ENCODE results near the gene CACNA2D3.

The CACNA2D3 gene

GRCh38 chr3:54994111-54994513 lies 871.8 kb downstream of the CACNA2D3 start:
- DNase-seq: no peak

GRCh38 chr3:54999159-54999558 lies 876.8 kb downstream of the CACNA2D3 start:
- no peak for DNase-seq

GRCh38 chr3:54999811-55000210 lies 877.5 kb downstream of the CACNA2D3 start:
- DNase-seq: no peak

- DNase-seq: peak; percentile 41
Observed at GRCh38 chr3:55000546-55000945, 878.2 kb downstream of the CACNA2D3 start.

DNA sequence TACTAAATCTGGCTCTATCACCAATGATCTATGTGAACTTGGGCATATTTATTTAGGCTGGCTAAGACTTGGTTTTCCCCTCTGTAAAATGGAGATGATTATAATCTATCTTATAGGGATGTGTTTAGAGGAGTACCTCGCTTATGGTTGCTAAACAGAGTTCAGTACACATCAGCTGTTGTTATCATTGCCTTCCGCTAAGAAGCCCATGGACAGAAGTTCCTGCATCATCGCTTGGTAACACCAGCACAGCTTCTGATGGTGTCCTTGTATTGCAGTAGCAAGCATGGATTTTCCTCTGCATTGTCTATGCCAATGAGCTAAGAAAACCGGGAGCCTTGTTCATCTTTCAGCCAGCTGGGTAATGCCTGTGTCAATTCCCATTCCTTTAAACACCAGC lies 878.6 kb downstream of the CACNA2D3 start:
- no peak for DNase-seq

DNA sequence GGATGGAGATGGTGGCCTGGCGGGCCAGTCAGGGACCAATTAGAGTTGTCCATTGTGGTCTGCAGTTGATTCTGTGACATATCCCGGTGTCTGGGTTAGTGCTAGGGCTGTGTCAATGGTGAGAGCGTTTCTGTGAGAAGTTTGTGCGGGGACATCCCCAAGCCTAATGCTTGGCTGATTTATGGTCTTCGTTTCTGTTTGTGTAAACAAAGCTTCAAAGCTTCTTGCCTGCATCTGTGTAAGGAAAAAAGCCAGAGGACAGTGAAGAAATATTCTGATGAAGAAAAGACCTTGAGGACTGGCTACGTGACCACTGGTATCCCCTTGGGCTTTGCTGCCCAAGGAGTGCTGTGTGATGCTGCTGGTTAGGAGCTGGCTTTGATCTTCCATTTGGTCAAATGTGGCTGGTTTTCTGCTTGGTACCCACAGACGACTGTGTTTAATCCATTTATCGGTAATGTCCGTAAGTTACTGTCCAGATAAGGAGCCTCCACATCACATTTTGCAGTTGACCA lies 880.1 kb downstream of the CACNA2D3 start:
- DNase-seq: no peak

DNA sequence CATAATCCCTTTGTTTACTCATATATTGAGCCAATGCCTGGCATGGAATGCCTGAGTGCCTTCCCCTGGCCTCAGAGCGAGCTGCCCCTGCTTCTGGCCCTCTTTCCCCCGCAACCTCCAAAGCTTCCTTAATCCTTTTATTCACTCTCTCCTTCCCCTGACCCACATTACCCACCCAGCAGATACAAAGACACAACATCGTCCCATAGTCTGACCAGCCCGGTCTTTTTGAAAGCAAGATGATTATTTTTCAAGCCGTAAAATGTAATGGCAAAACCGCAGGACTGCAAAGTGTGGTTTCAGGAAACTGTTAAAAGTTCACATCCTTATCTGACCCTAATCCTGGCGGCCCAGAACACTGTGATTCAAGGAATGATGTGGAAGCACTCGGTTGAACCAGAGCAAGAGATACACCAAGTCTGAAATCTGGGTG lies 883.9 kb downstream of the CACNA2D3 start:
- DNase-seq: no peak

DNA sequence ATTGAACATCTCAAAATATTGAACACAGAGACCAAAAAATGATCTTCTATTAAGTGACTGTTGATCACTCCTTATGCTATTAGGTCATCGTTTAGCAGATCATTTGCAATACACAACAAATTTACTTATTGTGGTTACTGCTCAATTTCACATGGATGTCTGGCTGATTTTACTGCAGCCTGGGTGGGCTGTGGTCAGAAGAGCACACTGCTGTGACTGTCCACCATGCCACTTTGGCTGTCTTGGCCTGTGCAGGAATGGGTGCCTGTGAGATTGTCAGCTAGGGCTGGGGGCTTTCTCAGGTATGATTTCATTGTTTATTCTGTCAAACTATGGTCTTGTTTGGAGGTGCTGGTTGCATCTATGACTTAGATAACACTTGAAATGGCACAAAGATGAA lies 885.6 kb downstream of the CACNA2D3 start:
- DNase-seq: no peak

DNA sequence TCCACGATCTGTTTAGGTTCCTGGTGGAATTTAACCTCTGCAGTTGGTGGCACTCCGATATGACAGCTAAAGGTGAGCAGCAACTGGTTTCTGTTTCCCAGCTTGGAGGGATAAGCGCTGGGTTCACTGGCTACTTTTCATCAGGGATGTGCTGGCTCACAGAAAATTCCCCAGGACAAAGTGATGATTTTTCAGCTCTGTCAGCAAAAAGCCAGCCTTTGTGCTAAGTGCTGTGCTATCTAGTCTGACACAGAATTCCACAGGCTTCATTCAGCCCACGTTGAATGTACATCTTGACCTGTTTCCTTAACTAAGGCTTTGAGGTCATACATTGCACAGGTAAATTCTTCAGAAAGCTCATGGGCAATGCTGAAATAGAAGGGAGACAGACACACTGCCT lies 887.0 kb downstream of the CACNA2D3 start:
- DNase-seq: no peak

DNA sequence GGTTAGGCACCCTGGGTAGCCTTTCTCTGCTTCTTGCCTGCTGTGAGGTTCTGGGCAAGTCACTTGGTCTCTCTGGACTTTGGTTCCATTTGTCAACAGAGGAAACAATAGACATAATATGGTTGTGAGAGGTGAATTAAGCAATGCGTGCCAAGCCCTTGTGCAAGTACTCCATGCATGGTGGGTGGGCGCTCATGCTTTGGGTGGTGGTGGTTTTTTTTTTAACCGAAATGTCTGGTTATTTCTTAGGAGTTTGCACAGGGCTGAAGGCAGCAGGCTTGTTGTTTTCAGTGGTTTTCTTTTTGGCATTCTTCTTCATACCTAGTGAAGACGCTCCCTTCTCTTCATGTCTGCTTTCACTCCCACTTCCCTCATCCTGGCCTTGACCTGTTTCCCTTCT lies 889.7 kb downstream of the CACNA2D3 start:
- no peak for DNase-seq

DNA sequence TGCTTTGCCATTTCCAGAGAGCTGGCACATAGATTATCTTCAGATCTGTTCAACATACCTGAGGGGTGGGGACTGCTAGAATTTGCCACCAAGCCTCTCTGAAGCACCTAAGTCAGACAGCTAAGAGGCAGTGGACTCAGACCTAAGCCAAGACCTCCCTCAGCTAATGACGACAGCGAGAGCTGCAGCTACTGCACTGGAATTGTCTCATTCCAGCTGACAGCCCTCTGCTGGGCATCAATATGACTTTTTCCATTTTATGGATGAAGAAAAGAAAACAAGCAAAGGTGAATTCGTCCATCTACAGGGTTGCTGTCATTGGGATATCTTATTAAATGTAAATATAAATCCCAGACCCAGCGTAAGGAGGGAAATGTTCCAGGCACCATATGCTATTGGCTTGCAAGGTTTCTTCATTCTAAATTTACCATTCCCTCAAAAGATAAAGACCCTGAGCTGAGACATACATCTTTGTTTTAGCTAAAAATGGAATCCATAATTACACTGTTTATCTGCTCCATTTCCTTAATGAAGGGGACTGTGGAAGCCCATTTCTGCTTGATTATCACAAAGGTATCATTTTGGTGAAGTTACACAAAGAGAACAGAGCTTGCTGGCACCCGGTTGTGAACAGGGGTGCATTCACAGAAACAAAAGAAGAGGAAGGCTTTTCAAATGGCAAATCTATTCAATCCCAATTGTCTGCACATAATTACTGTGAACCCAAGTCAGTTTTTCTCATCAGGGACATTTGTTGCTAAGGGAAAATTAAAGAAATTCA lies 891.0 kb downstream of the CACNA2D3 start:
- no peak for DNase-seq

GRCh38 chr3:55014081-55014480 lies 891.7 kb downstream of the CACNA2D3 start:
- no peak for DNase-seq

DNA sequence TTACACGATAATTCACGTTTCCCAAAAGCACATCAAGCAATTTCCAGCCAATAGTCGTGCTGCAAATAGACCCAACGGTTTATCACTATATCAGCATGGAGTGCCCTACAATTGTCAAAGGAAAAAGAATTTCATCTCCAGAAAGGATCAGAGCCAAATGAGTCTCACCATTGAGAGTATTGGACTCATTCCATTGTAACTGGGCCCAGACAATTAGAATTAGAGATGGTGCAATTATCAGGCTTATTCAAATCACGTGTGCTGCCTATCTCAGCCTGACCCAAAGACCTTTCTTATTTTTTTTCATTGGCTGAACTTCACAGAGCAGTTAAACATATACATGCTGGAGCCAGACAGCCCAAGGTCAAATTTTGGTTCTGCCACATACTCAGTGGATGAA lies 892.6 kb downstream of the CACNA2D3 start:
- DNase-seq: no peak

DNA sequence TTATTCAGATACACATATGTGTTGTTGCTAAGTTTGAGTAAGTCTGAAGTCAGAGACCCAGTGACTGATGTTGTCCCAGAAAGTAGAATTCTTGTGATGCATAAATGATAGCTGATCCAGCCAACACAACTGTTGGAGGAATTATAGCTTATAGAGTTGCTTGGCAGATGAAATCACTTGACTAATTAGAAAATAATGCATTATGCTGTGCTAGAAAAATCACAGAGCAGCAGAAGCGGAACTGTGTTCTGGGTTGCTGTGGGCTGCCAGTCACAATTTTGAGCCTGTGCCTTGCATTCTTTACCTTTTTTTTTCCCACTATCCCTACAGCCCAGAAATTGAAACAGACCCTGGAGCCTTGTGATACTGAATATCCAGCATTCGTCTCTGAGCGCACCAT lies 895.5 kb downstream of the CACNA2D3 start:
- DNase-seq: no peak

- DNase-seq: no peak
Observed at GRCh38 chr3:55030938-55031337, 908.6 kb downstream of the CACNA2D3 start.

GRCh38 chr3:55036883-55037577 lies 914.7 kb downstream of the CACNA2D3 start:
- DNase-seq: no peak

- DNase-seq: no peak
Observed at GRCh38 chr3:55042591-55042990, 920.2 kb downstream of the CACNA2D3 start.

DNA sequence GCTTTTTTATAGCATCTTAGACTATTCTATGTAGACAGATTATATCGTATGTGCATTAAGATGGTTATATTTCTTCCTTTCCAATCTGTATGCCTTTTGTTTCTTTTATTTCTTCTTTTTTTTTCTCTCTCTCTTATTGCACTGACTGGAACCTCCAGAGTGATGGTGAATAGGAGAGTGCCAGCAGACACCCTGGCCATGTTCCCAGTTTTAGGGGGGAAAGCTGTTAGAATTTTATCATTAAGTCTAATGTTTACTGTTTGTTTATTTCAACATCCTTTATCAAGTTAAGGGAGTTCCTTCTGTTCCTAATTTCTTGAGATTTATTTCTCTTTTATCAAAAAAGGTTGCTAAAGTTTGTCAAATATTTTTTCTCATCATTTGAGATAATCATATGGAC lies 922.1 kb downstream of the CACNA2D3 start:
- no peak for DNase-seq

DNA sequence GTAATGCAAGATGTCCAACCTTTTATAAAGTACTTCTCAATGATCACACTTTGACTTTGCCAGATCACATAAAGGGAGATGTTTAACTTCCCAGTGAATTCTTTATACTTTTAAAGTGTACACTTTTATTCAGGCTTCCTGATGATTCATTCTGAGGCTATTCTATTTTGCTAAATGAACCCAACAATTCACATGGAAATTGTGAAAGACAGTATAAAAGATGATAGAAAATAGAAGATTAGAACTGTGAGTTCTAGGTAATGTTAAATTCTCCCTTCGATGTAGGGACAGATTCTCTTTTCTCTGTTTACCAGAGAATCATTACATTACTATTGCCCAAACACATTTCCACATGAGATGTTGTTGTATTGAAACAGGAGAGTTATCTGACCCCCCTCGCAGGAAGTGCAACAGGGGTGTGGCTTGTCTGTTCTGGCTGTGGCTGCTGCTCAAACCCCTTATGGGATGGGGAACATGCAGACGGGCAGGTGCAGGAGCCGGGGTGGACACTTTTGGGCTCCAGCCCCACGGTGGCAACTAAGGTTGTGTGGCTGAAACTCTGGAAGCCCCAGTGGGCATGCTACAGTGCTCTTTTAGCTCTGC lies 936.8 kb downstream of the CACNA2D3 start:
- no peak for DNase-seq

GRCh38 chr3:55060896-55061719 lies 938.8 kb downstream of the CACNA2D3 start:
- DNase-seq: no peak

DNA sequence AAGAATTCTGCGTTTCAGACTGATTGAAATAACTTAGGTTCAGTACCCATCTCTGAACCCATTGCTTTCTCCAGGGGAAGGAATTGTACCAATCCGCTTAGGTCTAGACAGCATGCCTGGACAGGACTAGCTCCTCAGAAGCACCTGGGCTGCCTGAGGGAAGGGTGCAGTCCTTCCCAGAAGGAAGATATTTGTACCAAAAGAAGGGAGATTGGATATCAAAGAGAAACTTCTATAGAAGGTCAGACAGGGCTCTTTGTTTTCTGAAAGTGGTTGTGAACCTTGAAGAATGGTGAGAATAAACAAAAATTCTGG lies 939.3 kb downstream of the CACNA2D3 start:
- no peak for DNase-seq

DNA sequence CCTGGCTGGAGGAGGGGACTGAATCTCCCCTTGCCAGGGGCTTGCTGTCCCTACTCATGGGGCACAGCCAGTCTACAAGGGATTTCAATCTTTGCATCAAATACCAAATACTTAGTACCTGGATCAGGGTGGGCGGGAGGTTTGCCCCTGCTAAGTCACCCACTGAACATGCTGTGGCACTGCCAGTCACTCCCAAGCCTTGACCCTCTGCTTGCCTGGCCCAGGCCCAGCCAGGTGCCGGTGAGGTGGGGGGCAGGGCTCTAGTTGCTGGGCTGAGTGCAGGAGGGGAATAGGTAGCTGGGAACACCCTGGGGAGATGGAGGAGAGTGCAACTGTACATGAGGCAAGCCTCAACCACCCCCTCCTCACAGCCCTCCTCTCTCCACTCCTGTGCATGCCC lies 941.8 kb downstream of the CACNA2D3 start:
- no peak for DNase-seq

GRCh38 chr3:55065331-55065730 lies 943.0 kb downstream of the CACNA2D3 start:
- DNase-seq: no peak
